HepG2 (cell line): ENCODE results near the gene RPL41. TPM values are rescaled to one million over a fixed set of nuclear protein-coding genes. Genes with fewer than 3 reads are reported as not detected.
A peak's percentile ranks its signal among the peaks of the same experiment; 100 is the strongest.

ENCODE experiments used
- BRD4 ChIP-seq: sonication (generic); formaldehyde crosslinking; IDR thresholded peaks from 2 replicates; pipeline ENCODE4 v1.4.0; 2020; ENCODE audit warnings: missing genetic modification reagents
- HES4 ChIP-seq: sonication (generic); formaldehyde crosslinking; IDR thresholded peaks from 2 replicates; pipeline ENCODE4 v1.9.0; 2021; ENCODE audit warnings: mild to moderate bottlenecking, missing genetic modification reagents, borderline replicate concordance
- MIER2 ChIP-seq: IDR thresholded peaks from 2 replicates; pipeline ENCODE4 v1.6.1; 2016; ENCODE audit warnings: missing biosample characterization, missing genetic modification reagents
- NFE2L2 ChIP-seq: fragments of 150-350 bp; IDR thresholded peaks from 2 replicates; pipeline ENCODE4 v1.6.1; 2014; ENCODE audit warnings: low read length
- NFIC ChIP-seq: IDR thresholded peaks from 2 replicates; pipeline ENCODE4 v1.6.1; 2012; ENCODE audit warnings: mild to moderate bottlenecking, low read length, inconsistent platforms
- NR2C2 ChIP-seq: sonication (generic); formaldehyde crosslinking; IDR thresholded peaks from 2 replicates; pipeline ENCODE4 v1.4.0; 2020; ENCODE audit warnings: missing genetic modification reagents, mild to moderate bottlenecking, moderate library complexity, borderline replicate concordance
- NR2F1 ChIP-seq, 2 experiments: fragments of 450-650 bp in 1 of 2; formaldehyde crosslinking in 1 of 2; IDR thresholded peaks; 2 replicates each; pipeline versions ENCODE4 v1.5.0 to v1.6.1; 2016 to 2020; ENCODE audit warnings: mild to moderate bottlenecking in 1 of 2, missing compliant biosample characterization in 1 of 2, missing genetic modification reagents in 1 of 2, moderate library complexity in 1 of 2
- PHF8 ChIP-seq: sonication (generic); formaldehyde crosslinking; IDR thresholded peaks from 2 replicates; pipeline ENCODE4 v1.5.0; 2020; ENCODE audit warnings: missing genetic modification reagents
- SALL1 ChIP-seq: sonication (generic); formaldehyde crosslinking; IDR thresholded peaks from 2 replicates; pipeline ENCODE4 v1.8.0; 2022; ENCODE audit warnings: mild to moderate bottlenecking, missing genetic modification reagents
- SOX6 ChIP-seq, 2 experiments: fragments of 450-650 bp in 1 of 2; sonication (generic) in 1 of 2; formaldehyde crosslinking in 1 of 2; IDR thresholded peaks; 2 replicates each; pipeline versions ENCODE4 v1.4.0 to v1.6.1; 2017 to 2020; ENCODE audit warnings: antibody characterized with exemption in 1 of 2, mild to moderate bottlenecking in 1 of 2, missing genetic modification reagents in 1 of 2
- THYN1 ChIP-seq: sonication (generic); formaldehyde crosslinking; IDR thresholded peaks from 2 replicates; pipeline ENCODE4 v1.8.1; 2023; ENCODE audit warnings: low read depth, mild to moderate bottlenecking, moderate library complexity, missing genetic modification reagents, borderline replicate concordance
- ZNF782 ChIP-seq: sonication (generic); formaldehyde crosslinking; IDR thresholded peaks from 2 replicates; pipeline ENCODE4 v1.4.0; 2020; ENCODE audit warnings: missing genetic modification reagents, mild to moderate bottlenecking, borderline replicate concordance
- polyA plus RNA-seq, 8 experiments: library from polyadenylated mRNA; depleted of rRNA in 3 of 8; stranded (reverse) in 7 of 8; unstranded in 1 of 8; fragments of >200 nt; fragmentation: Illumina TruSeq in 4 of 8; extraction: Trizol in 4 of 8; gene quantifications; 2 replicates each; pipeline versions ENCODE4 v1.2.1 to v1.2.3, GENCODE V29; 2011 to 2016; ENCODE audit warnings: low read depth in 4 of 8, missing spikeins in 1 of 8, mixed read lengths in 1 of 8; ENCODE audit not compliant: insufficient read depth in 1 of 8
- total RNA-seq, 5 experiments: library from RNA; depleted of rRNA; stranded (reverse); fragments of >200 nt; fragmentation: Illumina TruSeq; extraction: Trizol; gene quantifications; 2 replicates each; pipeline ENCODE4 v1.2.3, GENCODE V29; 2016; ENCODE audit warnings: low read depth in 1 of 5
- TF ChIP-seq, protein P1 (sequence below): sonication (generic); formaldehyde crosslinking; IDR thresholded peaks from 2 replicates; pipeline ENCODE4 v1.4.0; 2020; ENCODE audit warnings: mild to moderate bottlenecking, missing genetic modification reagents
- TF ChIP-seq, protein P2 (sequence below): IDR thresholded peaks from 2 replicates; pipeline ENCODE4 v1.6.1; 2016
- TF ChIP-seq, protein P3 (sequence below): sonication (generic); formaldehyde crosslinking; IDR thresholded peaks from 2 replicates; pipeline ENCODE4 v1.8.0; 2022; ENCODE audit warnings: mild to moderate bottlenecking, missing genetic modification reagents; ENCODE audit not compliant: insufficient replicate concordance
- TF ChIP-seq, protein P4 (sequence below): fragments of 450-650 bp; IDR thresholded peaks from 2 replicates; pipeline ENCODE4 v1.6.1; 2017
- TF ChIP-seq, protein P5 (sequence below): IDR thresholded peaks from 2 replicates; pipeline ENCODE4 v1.4.0; 2020; ENCODE audit warnings: mild to moderate bottlenecking, missing genetic modification reagents
- TF ChIP-seq, protein P6 (sequence below): sonication (generic); formaldehyde crosslinking; IDR thresholded peaks from 2 replicates; pipeline ENCODE4 v1.4.0; 2020; ENCODE audit warnings: missing genetic modification reagents
- TF ChIP-seq, protein P7 (sequence below): sonication (generic); formaldehyde crosslinking; IDR thresholded peaks from 2 replicates; pipeline ENCODE4 v1.5.0; 2020; ENCODE audit warnings: missing genetic modification reagents, mild to moderate bottlenecking, borderline replicate concordance

The RPL41 gene
- total and polyA plus RNA-seq, 2 of the 13 experiments (the other 11 are each of a cell fraction or from before 2014, with no cell fraction given) = 4,012 to 7,670 TPM

DNA sequence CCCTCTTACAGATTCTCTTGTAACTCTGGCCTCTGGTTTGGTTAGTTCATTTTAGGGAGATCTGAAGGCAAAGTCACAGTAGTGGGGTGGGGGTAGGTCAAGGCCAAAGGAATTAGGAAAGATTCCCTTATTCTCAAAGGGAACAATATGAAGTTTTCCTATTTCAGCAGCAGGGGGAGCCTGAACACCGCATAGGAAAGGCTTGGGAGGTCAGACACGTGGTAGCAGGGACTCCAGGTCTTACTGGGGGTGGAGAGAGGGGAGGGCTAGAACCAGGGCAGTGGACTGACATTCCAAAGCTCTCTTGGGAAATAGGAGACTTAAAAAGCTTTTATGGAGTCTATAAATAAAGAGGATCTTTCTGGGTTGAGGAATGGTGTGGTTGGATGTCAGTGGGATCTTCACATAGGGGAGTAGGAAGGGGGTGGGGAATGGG lies 2.9 kb downstream of the RPL41 start (continued):
- TF ChIP-seq, protein P1, sequence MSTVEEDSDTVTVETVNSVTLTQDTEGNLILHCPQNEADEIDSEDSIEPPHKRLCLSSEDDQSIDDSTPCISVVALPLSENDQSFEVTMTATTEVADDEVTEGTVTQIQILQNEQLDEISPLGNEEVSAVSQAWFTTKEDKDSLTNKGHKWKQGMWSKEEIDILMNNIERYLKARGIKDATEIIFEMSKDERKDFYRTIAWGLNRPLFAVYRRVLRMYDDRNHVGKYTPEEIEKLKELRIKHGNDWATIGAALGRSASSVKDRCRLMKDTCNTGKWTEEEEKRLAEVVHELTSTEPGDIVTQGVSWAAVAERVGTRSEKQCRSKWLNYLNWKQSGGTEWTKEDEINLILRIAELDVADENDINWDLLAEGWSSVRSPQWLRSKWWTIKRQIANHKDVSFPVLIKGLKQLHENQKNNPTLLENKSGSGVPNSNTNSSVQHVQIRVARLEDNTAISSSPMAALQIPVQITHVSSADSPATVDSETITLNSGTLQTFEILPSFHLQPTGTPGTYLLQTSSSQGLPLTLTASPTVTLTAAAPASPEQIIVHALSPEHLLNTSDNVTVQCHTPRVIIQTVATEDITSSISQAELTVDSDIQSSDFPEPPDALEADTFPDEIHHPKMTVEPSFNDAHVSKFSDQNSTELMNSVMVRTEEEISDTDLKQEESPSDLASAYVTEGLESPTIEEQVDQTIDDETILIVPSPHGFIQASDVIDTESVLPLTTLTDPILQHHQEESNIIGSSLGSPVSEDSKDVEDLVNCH (CRISPR knock-in tag) = no peak
- TF ChIP-seq, protein P2, sequence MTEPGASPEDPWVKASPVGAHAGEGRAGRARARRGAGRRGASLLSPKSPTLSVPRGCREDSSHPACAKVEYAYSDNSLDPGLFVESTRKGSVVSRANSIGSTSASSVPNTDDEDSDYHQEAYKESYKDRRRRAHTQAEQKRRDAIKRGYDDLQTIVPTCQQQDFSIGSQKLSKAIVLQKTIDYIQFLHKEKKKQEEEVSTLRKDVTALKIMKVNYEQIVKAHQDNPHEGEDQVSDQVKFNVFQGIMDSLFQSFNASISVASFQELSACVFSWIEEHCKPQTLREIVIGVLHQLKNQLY (CRISPR knock-in tag) = 0 out of 2 replicates have a peak, but pooled peaks have one; percentile 36
- peak; percentile 44; the same call in 1 of the 2 replicates for TF ChIP-seq NR2C2 (CRISPR knock-in tag)
- TF ChIP-seq THYN1 (CRISPR knock-in tag) = no peak
- no peak for TF ChIP-seq NFE2L2
- no peak for TF ChIP-seq BRD4 (CRISPR knock-in tag)
- TF ChIP-seq PHF8 = no peak
- TF ChIP-seq HES4 (CRISPR knock-in tag) = no peak
- TF ChIP-seq, protein P3, sequence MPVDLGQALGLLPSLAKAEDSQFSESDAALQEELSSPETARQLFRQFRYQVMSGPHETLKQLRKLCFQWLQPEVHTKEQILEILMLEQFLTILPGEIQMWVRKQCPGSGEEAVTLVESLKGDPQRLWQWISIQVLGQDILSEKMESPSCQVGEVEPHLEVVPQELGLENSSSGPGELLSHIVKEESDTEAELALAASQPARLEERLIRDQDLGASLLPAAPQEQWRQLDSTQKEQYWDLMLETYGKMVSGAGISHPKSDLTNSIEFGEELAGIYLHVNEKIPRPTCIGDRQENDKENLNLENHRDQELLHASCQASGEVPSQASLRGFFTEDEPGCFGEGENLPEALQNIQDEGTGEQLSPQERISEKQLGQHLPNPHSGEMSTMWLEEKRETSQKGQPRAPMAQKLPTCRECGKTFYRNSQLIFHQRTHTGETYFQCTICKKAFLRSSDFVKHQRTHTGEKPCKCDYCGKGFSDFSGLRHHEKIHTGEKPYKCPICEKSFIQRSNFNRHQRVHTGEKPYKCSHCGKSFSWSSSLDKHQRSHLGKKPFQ = no peak
- TF ChIP-seq, protein P4, sequence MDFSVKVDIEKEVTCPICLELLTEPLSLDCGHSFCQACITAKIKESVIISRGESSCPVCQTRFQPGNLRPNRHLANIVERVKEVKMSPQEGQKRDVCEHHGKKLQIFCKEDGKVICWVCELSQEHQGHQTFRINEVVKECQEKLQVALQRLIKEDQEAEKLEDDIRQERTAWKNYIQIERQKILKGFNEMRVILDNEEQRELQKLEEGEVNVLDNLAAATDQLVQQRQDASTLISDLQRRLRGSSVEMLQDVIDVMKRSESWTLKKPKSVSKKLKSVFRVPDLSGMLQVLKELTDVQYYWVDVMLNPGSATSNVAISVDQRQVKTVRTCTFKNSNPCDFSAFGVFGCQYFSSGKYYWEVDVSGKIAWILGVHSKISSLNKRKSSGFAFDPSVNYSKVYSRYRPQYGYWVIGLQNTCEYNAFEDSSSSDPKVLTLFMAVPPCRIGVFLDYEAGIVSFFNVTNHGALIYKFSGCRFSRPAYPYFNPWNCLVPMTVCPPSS = no peak
- TF ChIP-seq SOX6 (IDR thresholded peaks at IDR 0.05) = no peak
- TF ChIP-seq SOX6 (CRISPR knock-in tag; IDR thresholded peaks at IDR 0.05) = peak; percentile 52; the same call in 1 of the 2 replicates
- no peak for TF ChIP-seq ZNF782
- 0 out of 2 replicates have a peak, but pooled peaks have one; percentile 25 for TF ChIP-seq SALL1
- no peak for TF ChIP-seq NFIC
- TF ChIP-seq NR2F1 (CRISPR knock-in tag; IDR thresholded peaks at IDR 0.05) = peak; percentile 33 to 72; a peak in 1 of 4 replicates
- TF ChIP-seq, protein P5, sequence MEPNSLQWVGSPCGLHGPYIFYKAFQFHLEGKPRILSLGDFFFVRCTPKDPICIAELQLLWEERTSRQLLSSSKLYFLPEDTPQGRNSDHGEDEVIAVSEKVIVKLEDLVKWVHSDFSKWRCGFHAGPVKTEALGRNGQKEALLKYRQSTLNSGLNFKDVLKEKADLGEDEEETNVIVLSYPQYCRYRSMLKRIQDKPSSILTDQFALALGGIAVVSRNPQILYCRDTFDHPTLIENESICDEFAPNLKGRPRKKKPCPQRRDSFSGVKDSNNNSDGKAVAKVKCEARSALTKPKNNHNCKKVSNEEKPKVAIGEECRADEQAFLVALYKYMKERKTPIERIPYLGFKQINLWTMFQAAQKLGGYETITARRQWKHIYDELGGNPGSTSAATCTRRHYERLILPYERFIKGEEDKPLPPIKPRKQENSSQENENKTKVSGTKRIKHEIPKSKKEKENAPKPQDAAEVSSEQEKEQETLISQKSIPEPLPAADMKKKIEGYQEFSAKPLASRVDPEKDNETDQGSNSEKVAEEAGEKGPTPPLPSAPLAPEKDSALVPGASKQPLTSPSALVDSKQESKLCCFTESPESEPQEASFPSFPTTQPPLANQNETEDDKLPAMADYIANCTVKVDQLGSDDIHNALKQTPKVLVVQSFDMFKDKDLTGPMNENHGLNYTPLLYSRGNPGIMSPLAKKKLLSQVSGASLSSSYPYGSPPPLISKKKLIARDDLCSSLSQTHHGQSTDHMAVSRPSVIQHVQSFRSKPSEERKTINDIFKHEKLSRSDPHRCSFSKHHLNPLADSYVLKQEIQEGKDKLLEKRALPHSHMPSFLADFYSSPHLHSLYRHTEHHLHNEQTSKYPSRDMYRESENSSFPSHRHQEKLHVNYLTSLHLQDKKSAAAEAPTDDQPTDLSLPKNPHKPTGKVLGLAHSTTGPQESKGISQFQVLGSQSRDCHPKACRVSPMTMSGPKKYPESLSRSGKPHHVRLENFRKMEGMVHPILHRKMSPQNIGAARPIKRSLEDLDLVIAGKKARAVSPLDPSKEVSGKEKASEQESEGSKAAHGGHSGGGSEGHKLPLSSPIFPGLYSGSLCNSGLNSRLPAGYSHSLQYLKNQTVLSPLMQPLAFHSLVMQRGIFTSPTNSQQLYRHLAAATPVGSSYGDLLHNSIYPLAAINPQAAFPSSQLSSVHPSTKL (CRISPR knock-in tag) = peak; percentile 52
- TF ChIP-seq, protein P6, sequence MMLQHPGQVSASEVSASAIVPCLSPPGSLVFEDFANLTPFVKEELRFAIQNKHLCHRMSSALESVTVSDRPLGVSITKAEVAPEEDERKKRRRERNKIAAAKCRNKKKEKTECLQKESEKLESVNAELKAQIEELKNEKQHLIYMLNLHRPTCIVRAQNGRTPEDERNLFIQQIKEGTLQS (CRISPR knock-in tag) = no peak
- no peak for TF ChIP-seq MIER2 (CRISPR knock-in tag)
- TF ChIP-seq, protein P7, sequence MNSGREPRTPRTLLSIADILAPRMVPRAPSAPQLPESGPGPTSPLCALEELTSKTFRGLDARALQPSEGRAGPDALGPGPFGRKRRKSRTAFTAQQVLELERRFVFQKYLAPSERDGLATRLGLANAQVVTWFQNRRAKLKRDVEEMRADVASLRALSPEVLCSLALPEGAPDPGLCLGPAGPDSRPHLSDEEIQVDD (CRISPR knock-in tag) = no peak
